DMS53 (cell line): ENCODE data around the gene ACOT6.
"Not testable (repeated sequence)": the region's sequence is repeated elsewhere in the genome, so short reads cannot be mapped to it uniquely, and the experiment has no call there.

Experiments used
- DNase-seq: peaks from one replicate; lab custom pipeline; 2025; lab: John Stamatoyannopoulos, UW

ACOT6 gene, protein sequence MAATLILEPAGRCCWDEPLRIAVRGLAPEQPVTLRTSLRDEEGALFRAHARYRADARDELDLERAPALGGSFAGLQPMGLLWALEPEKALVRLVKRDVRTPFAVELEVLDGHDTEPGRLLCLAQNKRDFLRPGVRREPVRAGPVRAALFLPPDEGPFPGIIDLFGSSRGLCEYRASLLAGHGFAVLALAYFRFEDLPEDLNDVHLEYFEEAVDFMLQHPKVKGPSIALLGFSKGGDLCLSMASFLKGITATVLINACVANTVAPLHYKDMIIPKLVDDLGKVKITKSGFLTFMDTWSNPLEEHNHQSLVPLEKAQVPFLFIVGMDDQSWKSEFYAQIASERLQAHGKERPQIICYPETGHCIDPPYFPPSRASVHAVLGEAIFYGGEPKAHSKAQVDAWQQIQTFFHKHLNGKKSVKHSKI

DNA sequence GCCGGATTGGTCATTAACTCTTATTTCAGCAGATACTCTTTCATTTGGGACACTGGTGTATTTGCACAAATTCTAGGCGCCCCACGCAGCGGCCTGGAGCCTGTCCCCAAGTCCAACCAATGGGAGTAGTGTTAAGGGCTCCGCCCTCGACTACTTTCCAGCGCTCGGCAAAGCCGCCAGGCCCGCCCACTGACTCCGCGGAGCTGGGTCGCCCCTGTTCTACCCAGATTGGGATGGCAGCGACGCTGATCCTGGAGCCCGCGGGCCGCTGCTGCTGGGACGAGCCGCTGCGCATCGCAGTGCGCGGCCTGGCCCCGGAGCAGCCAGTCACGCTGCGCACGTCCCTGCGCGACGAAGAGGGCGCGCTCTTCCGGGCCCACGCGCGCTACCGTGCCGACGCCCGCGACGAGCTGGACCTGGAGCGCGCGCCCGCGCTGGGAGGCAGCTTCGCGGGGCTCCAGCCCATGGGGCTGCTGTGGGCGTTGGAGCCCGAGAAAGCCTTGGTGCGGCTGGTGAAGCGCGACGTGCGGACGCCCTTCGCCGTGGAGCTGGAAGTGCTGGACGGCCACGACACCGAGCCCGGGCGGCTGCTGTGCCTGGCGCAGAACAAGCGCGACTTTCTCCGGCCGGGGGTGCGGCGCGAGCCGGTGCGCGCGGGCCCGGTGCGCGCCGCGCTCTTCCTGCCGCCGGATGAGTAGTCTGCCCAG, at the start of gene ACOT6:
TSS of gene ACOT6 (plus strand) at position 179 of the 707 bp plus-strand sequence. CDS start at position 234, 55 bp downstream.
- peak; percentile 86 for DNase-seq

DNA sequence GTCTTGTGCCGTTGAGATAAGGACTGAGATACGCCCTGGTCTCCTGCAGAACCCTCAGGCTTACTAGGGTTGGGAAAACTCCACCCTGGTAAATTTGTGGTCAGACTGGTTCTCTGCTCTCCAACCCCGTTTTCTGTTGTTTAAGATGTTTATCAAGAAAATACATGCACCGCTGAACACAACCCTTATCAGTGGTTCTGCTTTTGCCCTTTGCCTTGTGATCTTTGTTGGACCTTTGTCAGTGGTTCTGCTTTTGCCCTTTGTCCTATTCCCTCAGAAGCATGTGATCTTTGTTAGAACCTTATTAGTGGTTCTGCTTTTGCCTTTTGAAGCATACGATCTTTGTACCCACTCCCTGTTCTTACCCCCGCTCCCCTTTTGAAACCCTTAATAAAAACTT, 49.6 kb upstream of the ACOT6 start:
- not testable (repeated sequence) for DNase-seq

DNA sequence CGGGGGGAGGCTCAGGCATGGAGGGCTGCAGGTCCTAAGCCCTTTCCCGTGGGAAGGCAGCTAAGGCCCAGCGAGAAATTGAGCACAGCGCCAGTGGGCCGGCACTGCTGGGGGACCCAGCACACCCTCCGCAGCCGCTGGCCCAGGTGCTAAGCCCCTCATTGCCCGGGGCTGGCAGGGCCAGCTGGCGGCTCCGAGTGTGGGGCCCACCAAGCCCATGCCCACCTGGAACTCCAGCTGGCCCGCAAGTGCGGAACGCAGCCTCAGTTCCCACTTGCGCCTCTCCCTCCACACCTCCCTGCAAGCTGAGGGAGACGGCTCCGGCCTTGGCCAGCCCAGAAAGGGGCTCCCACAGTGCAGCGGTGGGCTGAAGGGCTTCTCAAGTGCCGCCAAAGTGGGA, 45.9 kb upstream of the ACOT6 start:
- not testable (repeated sequence) for DNase-seq

DNA sequence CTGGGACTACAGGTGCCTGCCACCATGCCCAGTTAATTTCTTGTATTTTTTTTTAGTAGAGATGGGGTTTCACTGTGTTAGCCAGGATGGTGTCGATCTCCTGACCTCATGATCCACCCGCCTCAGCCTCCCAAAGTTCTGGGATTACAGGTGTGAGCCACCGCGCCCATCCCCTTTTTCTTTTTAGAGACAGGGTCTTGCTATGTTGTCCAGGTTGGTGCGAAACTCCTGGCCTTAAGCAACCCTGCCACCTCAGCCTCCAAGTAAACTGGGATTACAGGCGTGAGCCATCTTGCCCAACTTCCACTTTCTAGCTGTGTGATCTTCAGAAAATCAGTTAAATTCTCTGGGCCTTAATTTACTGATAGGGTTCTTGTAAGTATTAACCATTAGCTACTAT, 45.4 kb upstream of the ACOT6 start:
- DNase-seq, result not testable (repeated sequence)

DNA sequence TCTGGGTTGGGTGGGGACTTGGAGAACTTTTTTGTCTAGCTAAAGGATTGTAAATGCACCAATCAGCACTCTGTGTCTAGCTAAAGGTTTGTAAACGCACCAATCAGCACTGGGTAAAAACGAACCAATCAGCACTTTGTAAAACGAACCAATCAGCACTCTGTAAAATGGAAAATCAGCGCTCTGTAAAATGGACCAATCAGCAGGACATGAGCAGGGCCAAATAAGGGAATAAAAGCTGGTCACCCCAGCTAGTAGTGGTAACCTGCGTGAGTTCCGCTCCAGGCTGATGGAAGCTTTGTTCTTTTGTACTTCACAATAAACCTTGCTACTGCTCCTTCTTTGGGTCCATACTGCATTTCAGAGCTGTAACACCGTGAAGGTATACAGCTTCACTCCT, 45.0 kb upstream of the ACOT6 start:
- no peak for DNase-seq

DNA sequence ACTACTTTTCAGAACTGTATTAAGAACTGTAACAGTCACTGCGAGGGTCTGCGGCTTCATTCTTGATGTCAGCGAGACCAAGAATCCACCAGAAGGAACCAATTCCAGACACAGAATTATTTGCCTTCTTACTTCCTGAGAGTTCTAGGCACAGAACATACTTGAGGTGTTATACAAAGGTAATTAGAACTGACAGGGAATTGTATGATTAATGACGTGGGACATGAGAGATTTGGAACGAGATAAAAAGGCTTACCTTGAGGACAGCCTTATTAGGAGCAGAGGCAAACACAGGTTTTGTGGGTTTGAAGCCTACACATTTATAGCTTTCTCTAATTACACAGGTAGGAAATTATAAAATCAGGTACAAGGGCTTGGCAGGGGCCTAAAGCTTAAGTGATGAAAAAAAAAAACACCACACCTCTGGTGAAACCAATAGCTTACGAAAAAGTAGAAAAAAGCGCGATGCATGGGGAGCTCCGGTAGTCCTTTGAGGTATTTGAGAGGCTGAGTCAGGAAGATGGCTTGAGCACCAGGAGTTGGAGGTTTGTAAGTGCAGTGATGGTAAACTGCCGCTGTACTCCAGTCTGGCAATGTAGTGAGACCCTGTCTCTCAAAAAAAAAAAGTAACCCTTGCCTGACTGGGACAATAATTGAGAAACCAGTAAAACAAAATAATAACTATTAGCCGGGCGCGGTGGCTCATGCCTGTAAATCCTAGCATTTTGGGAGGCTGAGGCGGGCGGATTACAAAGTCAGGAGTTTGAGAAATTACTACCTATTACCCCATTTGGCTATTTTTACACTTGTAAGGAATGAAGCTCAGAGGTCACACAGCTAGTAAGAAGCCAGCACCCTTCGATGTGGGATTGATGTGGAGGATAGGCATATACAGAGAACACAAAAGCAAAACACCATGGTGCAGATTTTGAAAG, 44.1 kb upstream of the ACOT6 start:
- DNase-seq, result peak; percentile 8

DNA sequence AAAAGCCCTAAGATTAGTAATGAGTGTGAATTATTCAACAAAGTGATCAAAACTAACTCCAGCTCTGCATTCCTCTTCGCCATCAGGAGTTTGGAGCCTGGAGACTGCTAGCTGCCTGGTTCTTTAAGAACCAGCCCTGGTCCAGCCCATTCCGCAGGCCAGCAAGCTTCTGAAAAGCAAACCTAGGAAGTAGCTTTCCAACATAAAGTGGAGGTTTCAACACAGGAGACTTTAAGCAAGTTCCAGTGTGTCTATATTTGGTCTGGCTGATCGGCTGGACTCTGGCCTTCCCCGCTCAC, 43.5 kb upstream of the ACOT6 start:
- DNase-seq, result not testable (repeated sequence)

DNA sequence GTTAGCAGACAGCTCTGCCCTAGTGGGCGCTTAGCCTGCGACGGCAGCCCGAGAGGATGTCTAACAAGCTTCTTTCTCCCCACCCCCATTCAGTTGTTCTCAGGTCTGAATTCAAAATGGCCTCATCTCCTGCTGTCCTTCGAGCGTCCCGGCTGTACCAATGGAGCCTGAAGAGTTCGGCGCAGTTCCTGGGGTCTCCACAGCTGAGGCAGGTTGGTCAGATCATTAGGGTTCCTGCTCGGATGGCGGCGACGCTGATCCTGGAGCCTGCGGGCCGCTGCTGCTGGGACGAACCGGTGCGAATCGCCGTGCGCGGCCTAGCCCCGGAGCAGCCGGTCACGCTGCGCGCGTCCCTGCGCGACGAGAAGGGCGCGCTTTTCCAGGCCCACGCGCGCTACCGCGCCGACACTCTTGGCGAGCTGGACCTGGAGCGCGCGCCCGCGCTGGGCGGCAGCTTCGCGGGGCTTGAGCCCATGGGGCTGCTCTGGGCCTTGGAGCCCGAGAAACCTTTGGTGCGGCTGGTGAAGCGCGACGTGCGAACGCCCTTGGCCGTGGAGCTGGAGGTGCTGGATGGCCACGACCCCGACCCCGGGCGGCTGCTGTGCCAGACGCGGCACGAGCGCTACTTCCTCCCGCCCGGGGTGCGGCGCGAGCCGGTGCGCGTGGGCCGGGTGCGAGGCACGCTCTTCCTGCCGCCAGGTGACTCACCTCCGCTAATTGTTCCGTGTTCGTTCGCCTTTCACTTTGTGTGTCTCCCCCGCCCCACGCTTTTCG, 42.9 kb upstream of the ACOT6 start, which contains the start of gene ACOT2:
TSS of gene ACOT2 (plus strand) at position 29 of the 774 bp plus-strand sequence. CDS start at position 57, 28 bp downstream.
- peak; percentile 88 for DNase-seq

DNA sequence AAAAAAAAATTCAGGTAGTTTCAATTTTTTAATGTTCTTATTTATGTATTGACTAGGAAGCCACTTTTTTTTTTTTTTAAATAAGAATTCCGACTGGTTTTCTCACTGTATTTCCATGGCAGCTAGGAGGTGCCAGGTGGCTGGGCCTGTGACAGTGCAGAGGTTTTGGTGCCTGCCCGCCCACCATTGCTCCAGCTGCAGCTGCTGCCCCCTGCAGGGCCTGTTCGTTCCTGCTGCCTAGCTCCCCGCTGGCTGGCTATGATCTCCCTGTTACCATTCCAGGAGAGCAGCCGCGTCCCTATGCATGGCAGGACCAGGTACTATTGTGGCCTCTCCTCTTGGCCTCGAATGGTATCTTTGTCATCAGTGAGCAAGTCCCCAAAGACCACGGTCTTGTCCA, 41.4 kb upstream of the ACOT6 start:
- DNase-seq, result peak; percentile 59

DNA sequence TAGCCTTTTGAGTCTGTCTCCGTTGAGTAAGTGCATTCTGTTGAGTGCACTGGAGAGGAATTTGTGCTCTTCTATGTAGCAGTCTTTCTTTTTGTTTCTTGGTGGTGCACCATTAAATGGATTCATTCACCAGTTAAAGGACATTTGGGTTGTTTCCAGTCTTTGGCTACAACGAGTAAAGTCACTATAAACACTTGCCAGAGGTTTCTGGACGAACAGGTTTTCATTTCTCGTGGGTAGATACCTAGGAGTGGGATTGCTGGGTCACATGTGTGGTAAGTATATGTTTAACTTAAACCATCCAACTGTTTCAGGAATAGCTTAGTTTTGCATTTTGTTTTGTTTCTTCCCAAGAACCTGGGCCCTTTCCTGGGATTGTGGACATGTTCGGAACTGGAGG, 39.3 kb upstream of the ACOT6 start:
- DNase-seq, result peak; percentile 11

DNA sequence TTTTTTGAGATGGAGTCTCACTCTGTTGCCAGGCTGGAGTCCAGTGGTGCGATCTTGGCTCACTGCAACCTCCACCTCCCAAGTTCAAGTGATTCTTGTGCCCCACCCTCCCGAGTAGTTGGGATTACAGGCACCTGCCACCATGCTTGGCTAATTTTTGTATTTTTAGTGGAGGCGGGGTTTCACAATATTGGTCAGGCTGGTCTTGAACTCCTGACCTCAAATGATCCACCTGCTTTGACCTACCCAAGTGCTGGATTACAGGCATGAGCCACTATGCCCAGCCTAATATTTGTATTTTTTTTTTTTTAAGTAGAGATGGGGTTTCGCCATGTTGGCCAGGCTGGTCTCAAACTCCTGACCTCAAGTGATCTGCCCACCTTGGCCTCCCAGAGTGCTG, 38.6 kb upstream of the ACOT6 start:
- not testable (repeated sequence) for DNase-seq

DNA sequence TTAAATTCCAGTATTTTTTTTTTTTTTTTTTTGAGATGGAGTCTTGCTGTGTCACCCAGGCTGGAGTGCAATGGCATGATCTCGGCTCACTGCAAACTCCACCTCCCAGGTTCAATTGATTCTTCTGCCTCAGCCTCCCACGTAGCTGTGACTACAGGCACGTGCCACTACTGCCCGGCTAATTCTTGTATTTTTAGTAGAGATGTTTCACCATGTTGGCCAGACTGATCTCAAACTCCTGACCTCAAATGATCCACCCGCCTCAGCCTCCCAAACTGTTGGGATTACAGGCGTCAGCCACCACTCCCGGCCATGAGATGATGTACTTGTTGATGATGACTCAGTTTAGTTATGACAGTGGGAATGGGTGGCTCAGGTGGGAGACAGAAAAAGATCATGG, 38.1 kb upstream of the ACOT6 start:
- DNase-seq, result not testable (repeated sequence)

DNA sequence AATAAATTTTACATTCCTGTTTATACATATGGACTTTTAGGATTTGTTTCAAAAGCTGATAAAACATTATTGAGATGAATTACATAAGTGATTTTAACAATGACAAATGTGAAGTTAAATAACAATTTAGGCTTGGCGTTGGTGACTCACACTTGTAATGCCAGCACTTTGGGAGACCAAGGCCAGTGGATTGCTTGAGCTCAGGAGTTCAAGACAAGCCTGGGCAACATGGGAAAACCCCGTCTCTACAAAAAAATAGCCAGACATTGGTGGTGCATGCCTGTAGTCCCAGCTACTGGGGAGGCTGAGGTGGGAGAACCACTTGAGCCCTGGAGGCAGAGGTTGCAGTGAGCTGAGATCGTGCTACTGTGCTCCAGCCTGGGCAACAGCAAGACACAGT, 35.9 kb upstream of the ACOT6 start:
- no peak for DNase-seq

DNA sequence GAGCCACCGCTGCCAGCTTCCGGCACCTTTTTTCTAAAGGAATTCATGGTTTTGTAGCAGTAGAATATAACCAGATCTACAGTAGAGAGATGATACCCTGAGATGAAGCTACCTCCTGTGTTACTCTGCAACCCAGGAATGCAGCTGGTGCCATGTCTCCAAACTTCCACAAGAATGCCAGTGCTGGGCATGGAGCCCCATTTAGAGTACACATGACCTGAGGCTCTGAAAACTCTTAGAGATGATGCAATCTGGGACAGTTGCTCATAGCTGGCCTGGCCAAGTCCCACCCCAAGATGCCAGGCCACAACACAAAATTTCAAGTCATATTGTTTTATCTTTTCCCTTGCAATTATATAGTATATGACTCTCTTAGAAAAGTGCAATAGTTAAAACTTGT, 35.1 kb upstream of the ACOT6 start:
- not testable (repeated sequence) for DNase-seq

DNA sequence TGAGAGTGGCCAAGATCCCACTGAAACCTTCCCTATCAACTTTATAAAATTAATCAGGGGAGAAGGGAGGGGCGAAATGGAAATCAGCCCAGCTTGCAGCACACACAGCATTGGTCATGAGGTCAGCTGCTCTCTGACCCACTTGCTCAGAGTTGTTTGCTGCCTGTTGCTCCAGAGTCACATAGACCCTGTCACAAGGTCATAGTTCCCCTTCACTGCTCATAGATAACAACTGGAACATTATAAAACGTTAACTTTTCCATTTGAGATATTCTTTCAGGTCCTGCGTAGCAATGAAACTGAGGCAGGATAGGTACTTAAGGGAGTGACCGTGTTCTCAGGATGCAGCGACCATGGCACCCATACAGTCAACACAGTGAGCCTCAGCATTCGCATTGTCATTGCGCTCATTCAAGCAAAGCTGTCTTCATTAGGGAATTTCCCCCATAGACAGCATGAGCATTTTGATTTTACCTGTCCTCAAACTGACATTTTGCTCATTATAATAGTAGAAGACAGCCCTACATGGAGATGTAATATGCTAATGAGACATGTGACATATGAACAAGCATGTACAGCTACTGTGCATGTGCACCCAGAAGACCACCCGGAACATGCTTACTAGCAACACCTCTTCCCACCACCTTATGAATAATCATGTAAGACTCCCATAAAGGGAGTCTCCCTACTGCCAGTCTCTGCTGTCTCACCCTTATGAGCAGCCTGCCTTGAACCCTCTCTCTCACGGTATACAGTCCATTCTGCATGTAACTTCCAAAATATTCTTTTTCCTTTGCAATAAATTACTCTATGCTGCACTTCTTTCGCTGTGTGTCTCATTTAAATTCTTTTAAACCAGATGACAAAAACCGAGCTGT, 30.0 kb upstream of the ACOT6 start:
- DNase-seq, result not testable (repeated sequence)

DNA sequence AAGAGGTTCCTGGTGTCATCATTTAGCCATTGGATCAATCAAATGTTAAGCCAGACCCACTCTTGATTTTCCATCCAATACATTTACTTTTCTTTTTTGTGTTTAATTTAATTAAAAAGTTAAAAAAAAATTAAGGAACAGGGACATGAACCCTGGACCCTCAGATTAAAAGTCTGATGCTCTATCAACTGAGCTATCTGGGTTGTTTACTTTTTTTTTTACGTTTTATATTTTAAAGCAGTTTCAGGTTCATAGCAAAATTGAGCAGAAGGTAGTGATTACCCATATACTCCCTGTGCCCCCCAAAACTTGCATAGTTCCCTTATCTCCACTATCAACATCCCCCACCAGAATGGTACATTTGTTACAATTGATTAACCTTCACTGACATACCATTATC, 23.6 kb upstream of the ACOT6 start:
- no peak for DNase-seq

DNA sequence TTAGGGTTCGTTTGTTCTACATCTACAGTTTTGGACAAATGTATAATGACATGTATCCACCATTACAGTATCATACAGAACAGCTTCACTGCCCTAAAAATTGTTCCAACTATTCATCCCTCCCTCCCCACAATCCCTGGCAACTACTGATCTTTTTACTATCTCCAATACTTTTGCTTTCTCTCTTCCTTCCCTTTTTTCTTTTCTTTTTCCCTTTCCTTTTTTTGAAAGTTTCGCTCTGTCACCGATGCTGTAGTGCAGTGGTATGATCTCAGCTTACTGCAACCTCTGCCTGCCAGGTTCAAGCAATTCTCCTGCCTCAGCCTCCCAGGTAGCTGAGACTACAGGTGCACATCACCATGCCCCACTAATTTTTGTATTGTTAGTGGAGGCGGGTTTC, 23.2 kb upstream of the ACOT6 start:
- DNase-seq, result no peak

DNA sequence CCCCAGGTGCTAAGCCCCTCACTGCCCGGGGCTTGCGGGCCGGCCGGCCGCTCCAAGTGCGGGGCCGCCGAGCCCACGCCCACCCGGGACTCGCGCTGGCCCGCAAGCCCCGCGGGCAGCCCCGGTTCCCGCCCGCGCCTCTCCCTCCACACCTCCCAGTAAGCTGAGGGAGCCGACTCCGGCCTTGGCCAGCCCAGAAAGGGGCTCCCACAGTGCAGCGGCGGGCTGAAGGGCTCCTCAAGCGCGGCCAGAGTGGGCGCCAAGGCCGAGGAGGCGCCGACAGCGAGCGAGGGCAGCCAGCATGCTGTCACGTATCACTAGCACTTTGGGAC, 21.7 kb upstream of the ACOT6 start:
- DNase-seq, result not testable (repeated sequence)

DNA sequence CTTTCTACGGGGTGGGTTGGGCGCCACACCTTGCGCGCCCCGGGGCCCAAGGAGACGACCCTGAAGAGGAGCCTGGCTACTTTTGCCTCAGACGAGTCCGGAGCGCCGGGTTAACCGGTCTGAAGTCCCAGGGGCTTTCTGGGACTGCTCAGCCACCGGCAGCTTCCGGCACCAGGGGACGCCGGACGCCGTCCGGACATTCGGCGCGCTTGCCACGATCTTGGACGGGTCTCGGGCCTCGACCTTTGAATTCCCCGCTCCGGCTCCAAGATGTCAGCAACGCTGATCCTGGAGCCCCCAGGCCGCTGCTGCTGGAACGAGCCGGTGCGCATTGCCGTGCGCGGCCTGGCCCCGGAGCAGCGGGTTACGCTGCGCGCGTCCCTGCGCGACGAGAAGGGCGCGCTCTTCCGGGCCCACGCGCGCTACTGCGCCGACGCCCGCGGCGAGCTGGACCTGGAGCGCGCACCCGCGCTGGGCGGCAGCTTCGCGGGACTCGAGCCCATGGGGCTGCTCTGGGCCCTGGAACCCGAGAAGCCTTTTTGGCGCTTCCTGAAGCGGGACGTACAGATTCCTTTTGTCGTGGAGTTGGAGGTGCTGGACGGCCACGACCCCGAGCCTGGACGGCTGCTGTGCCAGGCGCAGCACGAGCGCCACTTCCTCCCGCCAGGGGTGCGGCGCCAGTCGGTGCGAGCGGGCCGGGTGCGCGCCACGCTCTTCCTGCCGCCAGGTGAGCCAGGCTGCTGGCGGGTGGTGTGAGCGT, 20.4 kb upstream of the ACOT6 start, which contains the start of gene ACOT4:
TSS of gene ACOT4 (plus strand) at position 184 of the 760 bp plus-strand sequence. CDS start at position 271, 87 bp downstream.
- peak; percentile 85 for DNase-seq

DNA sequence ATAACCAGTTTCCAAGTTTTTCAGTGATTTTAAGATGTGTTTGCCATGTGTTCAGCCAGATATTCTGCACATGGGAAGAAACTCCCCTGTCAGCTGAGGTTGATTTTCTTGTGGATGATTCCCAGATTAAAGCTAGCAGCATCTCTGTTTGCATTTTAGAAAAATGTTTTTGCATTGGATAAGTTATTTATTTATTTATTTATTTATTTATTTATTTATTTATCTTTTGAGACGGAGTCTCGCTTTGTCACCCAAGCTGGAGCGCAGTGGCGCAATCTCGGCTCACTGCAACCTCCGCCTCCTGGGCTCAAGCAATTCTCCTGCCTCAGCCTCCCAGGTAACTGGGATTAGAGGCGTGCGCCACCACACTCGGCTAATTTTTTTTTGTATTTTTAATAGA, 17.8 kb upstream of the ACOT6 start:
- DNase-seq, result no peak
